VCaP (cell line): ENCODE measurements around the gene LRG1.
A peak's percentile ranks its signal among the peaks of the same experiment; 100 is the strongest.

Source experiments
- H3K27ac ChIP-seq: fragments of 450-650 bp; 2 replicates; pipeline ENCODE4 v1.5.1; 2017
- CTCF ChIP-seq: fragments of 450-650 bp; conservative IDR thresholded peaks from 2 replicates; pipeline ENCODE4 v1.5.1; 2017; ENCODE audit warnings: mild to moderate bottlenecking, moderate library complexity

Gene LRG1

GRCh38 chr19:4519521-4520277, 20.1 kb downstream of the LRG1 start:
- TF ChIP-seq CTCF: no peak
- H3K27ac ChIP-seq: no peak overlapping the region

- H3K27ac ChIP-seq: 0 out of 2 replicates have a peak overlapping the region, but pooled peaks have one; percentile 38
- TF ChIP-seq CTCF: no peak
These were observed 20.7 kb downstream of the LRG1 start for GRCh38 chr19:4519172-4519496.

GRCh38 chr19:4518345-4519171, 21.3 kb downstream of the LRG1 start, which contains the start of gene PLIN4:
Gene PLIN4 (minus strand): TSS chr19:4518486. CDS start chr19:4518272, 214 bp downstream.
- peak within 1 kb of the TSS; percentile 38; the same call in 1 of the 2 replicates for H3K27ac ChIP-seq
- TF ChIP-seq CTCF: no peak

- H3K27ac ChIP-seq: no peak overlapping the region
- no peak for TF ChIP-seq CTCF
These were observed 22.3 kb downstream of the LRG1 start for GRCh38 chr19:4517451-4518057.

GRCh38 chr19:4516939-4517300, 22.9 kb downstream of the LRG1 start:
- TF ChIP-seq CTCF: no peak
- no peak overlapping the region for H3K27ac ChIP-seq

- H3K27ac ChIP-seq: no peak overlapping the region
- no peak for TF ChIP-seq CTCF
These were observed 23.5 kb downstream of the LRG1 start for GRCh38 chr19:4516199-4516938.
